Muscle layer of colon (tissue), 2 donors: ENCODE results near the gene SHB.

Experiments used
- H3K27ac ChIP-seq: one replicate; pipeline ENCODE4 v1.7.0; 2013; ENCODE audit warnings: low read depth, mild to moderate bottlenecking, low read length, moderate library complexity
- H3K27me3 ChIP-seq, 2 donors: one replicate each; pipeline ENCODE4 v1.7.0; 2013; ENCODE audit warnings: low read length in 2 of 2, mild to moderate bottlenecking in 2 of 2; ENCODE audit not compliant: insufficient read depth in 2 of 2, control insufficient read depth in 1 of 2
- H3K36me3 ChIP-seq: one replicate; pipeline ENCODE4 v1.7.0; 2013; ENCODE audit warnings: mild to moderate bottlenecking, low read length; ENCODE audit not compliant: insufficient read depth
- H3K4me1 ChIP-seq: one replicate; pipeline ENCODE4 v1.7.0; 2013; ENCODE audit warnings: mild to moderate bottlenecking, low read length; ENCODE audit not compliant: insufficient read depth
- H3K4me3 ChIP-seq, 2 donors: one replicate each; pipeline ENCODE4 v1.7.0; 2013; ENCODE audit warnings: low read length in 2 of 2, low read depth in 1 of 2, mild to moderate bottlenecking in 1 of 2, moderate library complexity in 1 of 2
- H3K9ac ChIP-seq: one replicate; pipeline ENCODE4 v1.7.0; 2013; ENCODE audit warnings: low read length
- H3K9me3 ChIP-seq: one replicate; pipeline ENCODE4 v1.7.0; 2013; ENCODE audit warnings: mild to moderate bottlenecking, low read length
- donor health status: abdominal sarcoma.
- donor health status: Adenocarcinoma of cecum.

SHB gene

GRCh38 chr9:38066914-38067858 is 1.8 kb downstream of the SHB start:
- Histone ChIP-seq H3K36me3 (no peaks in the 10 kb centered on the region), H3K27ac (peak overlapping the region; percentile 88), H3K9me3 (no peaks in the 10 kb centered on the region), H3K4me3 (peak overlapping the region; percentile 84 to 87), H3K4me1 (peaks cover 52% of the 10 kb centered on the region), H3K9ac (peak overlapping the region; percentile 61), H3K27me3 (no peaks in the 10 kb centered on the region)

GRCh38 chr9:38066197-38066913 is 2.7 kb downstream of the SHB start:
- Histone ChIP-seq H3K9me3 (no peaks in the 10 kb centered on the region), H3K4me1 (peaks cover 60% of the 10 kb centered on the region), H3K27ac (peak overlapping the region; percentile 88), H3K4me3 (peak overlapping the region; percentile 23 to 87), H3K36me3 (no peaks in the 10 kb centered on the region), H3K27me3 (no peaks in the 10 kb centered on the region), H3K9ac (peak overlapping the region; percentile 31)

- Histone ChIP-seq H3K9me3 (no peaks in the 10 kb centered on the region), H3K4me1 (peaks cover 59% of the 10 kb centered on the region), H3K27me3 (no peaks in the 10 kb centered on the region), H3K27ac (peak overlapping the region; percentile 88), H3K9ac (no peak overlapping the region), H3K36me3 (no peaks in the 10 kb centered on the region), H3K4me3 (peak overlapping the region; percentile 1 to 87)
These were observed 3.5 kb downstream of the SHB start for GRCh38 chr9:38065369-38066075.

GRCh38 chr9:38064842-38065368 is 4.1 kb downstream of the SHB start:
- Histone ChIP-seq H3K9me3 (no peaks in the 10 kb centered on the region), H3K36me3 (no peaks in the 10 kb centered on the region), H3K27me3 (no peaks in the 10 kb centered on the region), H3K4me1 (peaks cover 53% of the 10 kb centered on the region), H3K27ac (peak overlapping the region; percentile 51), H3K9ac (peak overlapping the region; percentile 29), H3K4me3 (peak overlapping the region in 1 of 2 donors; percentile 22)

GRCh38 chr9:38063363-38063707 is 5.7 kb downstream of the SHB start:
- H3K9me3 ChIP-seq: no peaks in the 10 kb centered on the region
- peak overlapping the region; percentile 51 for H3K27ac ChIP-seq
- no peaks in the 10 kb centered on the region for H3K27me3 ChIP-seq
- peaks cover 59% of the 10 kb centered on the region for H3K4me1 ChIP-seq
- no peak overlapping the region for H3K4me3 ChIP-seq
- H3K9ac ChIP-seq: no peak overlapping the region
- no peaks in the 10 kb centered on the region for H3K36me3 ChIP-seq

- H3K9me3 ChIP-seq: no peaks in the 10 kb centered on the region
These were observed 6.3 kb downstream of the SHB start for GRCh38 chr9:38062498-38063362.

GRCh38 chr9:38062106-38062497 is 6.9 kb downstream of the SHB start:
- H3K36me3 ChIP-seq: no peaks in the 10 kb centered on the region
- H3K9me3 ChIP-seq: no peaks in the 10 kb centered on the region
- no peak overlapping the region for H3K4me3 ChIP-seq
- H3K27me3 ChIP-seq: no peaks in the 10 kb centered on the region
- H3K9ac ChIP-seq: no peak overlapping the region
- H3K4me1 ChIP-seq: peaks cover 71% of the 10 kb centered on the region
- peak overlapping the region; percentile 25 for H3K27ac ChIP-seq

More at GRCh38 chr9:38062498-38063362, 6.3 kb downstream of the SHB start:
- Histone ChIP-seq H3K36me3 (no peaks in the 10 kb centered on the region), H3K4me1 (peaks cover 65% of the 10 kb centered on the region), H3K4me3 (no peak overlapping the region), H3K27ac (peak overlapping the region; percentile 25), H3K9ac (no peak overlapping the region), H3K27me3 (no peaks in the 10 kb centered on the region)

- Histone ChIP-seq H3K4me1 (peaks cover 65% of the 10 kb centered on the region), H3K27ac (no peak overlapping the region)
These were observed 7.6 kb downstream of the SHB start for GRCh38 chr9:38061326-38061977.

GRCh38 chr9:38060681-38061080 is 8.3 kb downstream of the SHB start:
- no peak overlapping the region for H3K27ac ChIP-seq

More at GRCh38 chr9:38061326-38061977, 7.6 kb downstream of the SHB start:
- no peaks in the 10 kb centered on the region for H3K36me3 ChIP-seq
- no peaks in the 10 kb centered on the region for H3K27me3 ChIP-seq
- no peaks in the 10 kb centered on the region for H3K9me3 ChIP-seq
- H3K4me3 ChIP-seq: no peak overlapping the region
- H3K9ac ChIP-seq: no peak overlapping the region

GRCh38 chr9:38059233-38059936 is 9.6 kb downstream of the SHB start:
- H3K27ac ChIP-seq: no peak overlapping the region
- no peaks in the 10 kb centered on the region for H3K27me3 ChIP-seq
- H3K4me3 ChIP-seq: no peak overlapping the region
- H3K9ac ChIP-seq: no peak overlapping the region
- H3K36me3 ChIP-seq: no peaks in the 10 kb centered on the region
- no peaks in the 10 kb centered on the region for H3K9me3 ChIP-seq
- H3K4me1 ChIP-seq: peaks cover 45% of the 10 kb centered on the region

More at GRCh38 chr9:38060681-38061080, 8.3 kb downstream of the SHB start:
- H3K36me3 ChIP-seq: no peaks in the 10 kb centered on the region
- no peak overlapping the region for H3K9ac ChIP-seq
- H3K4me3 ChIP-seq: no peak overlapping the region
- no peaks in the 10 kb centered on the region for H3K27me3 ChIP-seq
- peaks cover 58% of the 10 kb centered on the region for H3K4me1 ChIP-seq
- no peaks in the 10 kb centered on the region for H3K9me3 ChIP-seq
